Erythroblast (primary cell): ENCODE results near the gene ATP6V1A.

Experiments used
- GATA1 ChIP-seq: IDR thresholded peaks from 2 replicates; pipeline ENCODE4 v1.6.1; 2011; ENCODE audit warnings: low read depth, mild to moderate bottlenecking, control low read depth, low read length, moderate library complexity
- POLR2A ChIP-seq: IDR thresholded peaks from 2 replicates; pipeline ENCODE4 v1.6.1; 2011; ENCODE audit warnings: mild to moderate bottlenecking, low read length

- TF ChIP-seq POLR2A (no peak), GATA1 (no peak)
These were observed 25.2 kb downstream of the ATP6V1A start for GRCh38 chr3:113771993-113772392.
